ENCODE data around the gene MAGI3.

DNA sequence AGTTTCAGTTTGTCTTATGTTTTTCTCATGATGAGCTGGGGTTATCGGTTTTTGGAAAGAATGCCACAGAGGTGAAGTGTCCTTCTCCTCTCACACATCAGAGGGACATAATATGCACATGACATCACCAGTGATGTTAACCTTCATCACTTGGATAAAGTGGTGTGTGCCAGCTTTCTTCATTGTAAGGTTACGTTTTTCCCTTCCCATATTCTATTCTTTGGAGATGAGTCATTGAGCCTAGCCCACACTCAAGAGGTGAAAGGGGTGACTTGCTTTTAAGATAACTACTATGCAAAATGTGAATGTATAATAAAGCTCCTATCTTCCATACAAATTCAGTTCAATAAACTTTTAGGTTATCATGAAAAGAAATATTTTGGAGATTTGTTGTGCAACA, 36.7 kb upstream of the MAGI3 start:
- TF ChIP-seq, protein P1, sequence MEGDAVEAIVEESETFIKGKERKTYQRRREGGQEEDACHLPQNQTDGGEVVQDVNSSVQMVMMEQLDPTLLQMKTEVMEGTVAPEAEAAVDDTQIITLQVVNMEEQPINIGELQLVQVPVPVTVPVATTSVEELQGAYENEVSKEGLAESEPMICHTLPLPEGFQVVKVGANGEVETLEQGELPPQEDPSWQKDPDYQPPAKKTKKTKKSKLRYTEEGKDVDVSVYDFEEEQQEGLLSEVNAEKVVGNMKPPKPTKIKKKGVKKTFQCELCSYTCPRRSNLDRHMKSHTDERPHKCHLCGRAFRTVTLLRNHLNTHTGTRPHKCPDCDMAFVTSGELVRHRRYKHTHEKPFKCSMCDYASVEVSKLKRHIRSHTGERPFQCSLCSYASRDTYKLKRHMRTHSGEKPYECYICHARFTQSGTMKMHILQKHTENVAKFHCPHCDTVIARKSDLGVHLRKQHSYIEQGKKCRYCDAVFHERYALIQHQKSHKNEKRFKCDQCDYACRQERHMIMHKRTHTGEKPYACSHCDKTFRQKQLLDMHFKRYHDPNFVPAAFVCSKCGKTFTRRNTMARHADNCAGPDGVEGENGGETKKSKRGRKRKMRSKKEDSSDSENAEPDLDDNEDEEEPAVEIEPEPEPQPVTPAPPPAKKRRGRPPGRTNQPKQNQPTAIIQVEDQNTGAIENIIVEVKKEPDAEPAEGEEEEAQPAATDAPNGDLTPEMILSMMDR (conservative IDR thresholded peaks at IDR 0.05; ENCODE audit: low read length): no peak
- TF ChIP-seq EZH2phosphoT487 (IDR thresholded peaks at IDR 0.05; ENCODE audit: borderline replicate concordance): no peak

All from Loucy (cell line).